HG02623 (cell line): ENCODE results near the gene THEM5.
"Not testable (repeated sequence)": the region's sequence is repeated elsewhere in the genome, so short reads cannot be mapped to it uniquely, and the experiment has no call there.

Source experiments
- ATAC-seq: cut with Tn5 transposase; IDR thresholded peaks from one replicate; pipeline ENCODE4 v1.9.1; 2021; ENCODE audit warnings: moderate library complexity; ENCODE audit not compliant: unreplicated experiment

Gene THEM5, protein sequence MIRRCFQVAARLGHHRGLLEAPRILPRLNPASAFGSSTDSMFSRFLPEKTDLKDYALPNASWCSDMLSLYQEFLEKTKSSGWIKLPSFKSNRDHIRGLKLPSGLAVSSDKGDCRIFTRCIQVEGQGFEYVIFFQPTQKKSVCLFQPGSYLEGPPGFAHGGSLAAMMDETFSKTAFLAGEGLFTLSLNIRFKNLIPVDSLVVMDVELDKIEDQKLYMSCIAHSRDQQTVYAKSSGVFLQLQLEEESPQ

DNA sequence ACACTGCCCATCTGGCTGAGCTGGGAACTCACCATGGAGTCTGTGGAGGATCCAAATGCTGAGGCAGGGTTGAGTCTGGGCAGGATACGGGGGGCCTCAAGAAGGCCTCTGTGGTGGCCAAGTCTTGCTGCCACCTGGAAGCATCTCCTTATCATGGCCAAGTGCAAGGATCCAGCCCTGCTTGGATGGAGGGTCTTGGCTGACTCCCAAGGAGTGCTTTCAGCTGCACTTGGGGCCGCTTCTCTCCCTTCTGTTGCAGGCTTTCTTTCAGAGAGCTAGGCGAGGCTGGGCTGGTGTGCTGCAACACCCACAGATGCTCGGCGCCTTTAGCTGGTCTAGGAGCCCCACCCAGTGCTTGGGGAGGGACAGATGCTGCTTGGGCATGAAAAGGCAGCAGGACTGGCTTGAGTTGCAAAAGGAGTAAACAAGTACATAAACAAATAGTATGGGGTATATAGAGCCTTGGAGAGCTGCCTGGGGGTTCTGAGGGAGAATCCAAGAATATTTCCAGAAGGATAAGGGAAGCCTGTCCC, at the start of gene THEM5:
Gene THEM5, minus strand, starts transcription at position 302 of the 533 bp plus-strand sequence. Its CDS starts 147 bp downstream, at position 155.
- no peak for ATAC-seq

DNA sequence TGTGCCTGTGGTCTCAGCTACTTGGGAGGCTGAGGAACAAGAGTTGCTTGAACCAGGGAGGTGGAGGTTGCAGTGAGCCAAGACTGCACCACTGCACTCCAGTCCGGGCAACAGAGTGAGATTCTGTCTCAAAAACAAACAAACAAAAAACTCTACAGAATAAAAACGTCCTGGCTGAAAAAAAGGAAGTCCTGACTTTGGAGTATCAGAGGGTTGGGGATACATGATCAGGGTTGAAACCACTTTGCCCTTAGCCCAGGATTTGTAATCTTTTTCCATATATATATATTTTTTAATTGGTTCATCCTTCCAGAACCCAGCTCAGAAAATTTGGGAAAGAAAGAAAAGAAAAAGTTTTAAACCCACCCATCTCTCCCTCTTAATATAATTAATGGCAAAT, 49.3 kb upstream of the THEM5 start:
- ATAC-seq: no peak

DNA sequence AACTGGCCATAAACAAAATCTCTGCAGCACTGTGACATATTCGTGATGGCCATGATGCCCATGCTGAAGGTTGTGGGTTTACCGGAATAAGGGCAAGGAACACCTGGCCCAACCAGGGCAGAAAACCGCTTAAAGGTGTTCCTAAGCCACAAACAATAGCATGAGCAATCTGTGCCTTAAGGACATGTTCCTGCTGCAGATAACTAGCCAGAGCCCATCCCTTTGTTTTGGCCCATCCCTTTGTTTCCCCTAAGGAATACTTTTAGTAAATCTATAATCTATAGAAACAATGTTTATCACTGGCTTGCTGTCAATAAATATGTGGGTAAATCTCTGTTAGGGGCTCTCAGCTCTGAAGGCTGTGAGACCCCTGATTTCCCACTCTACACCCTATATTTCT, 47.3 kb upstream of the THEM5 start:
- ATAC-seq: not testable (repeated sequence)

DNA sequence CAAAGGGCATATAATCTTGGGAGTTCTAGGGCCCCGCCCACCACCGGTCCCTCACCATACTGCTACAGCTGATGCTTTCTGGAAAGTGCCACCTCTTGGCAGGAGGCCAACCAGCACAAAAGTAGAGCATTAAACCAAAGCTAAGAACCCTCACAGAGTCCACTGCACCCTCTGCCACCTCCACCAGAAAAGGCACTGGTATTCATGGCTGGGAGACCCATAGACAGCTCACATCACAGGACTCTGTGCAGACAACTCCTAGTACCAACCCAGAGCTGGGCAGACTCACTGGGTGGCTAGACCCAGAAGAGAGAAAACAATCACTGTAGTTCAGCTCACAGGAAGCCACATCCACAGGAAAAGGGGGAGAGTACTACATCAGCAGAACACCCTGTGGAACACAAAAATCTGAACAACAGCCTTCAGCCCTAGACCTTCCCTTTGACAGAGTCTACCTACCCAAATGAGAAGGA, 45.0 kb upstream of the THEM5 start:
- no peak for ATAC-seq

DNA sequence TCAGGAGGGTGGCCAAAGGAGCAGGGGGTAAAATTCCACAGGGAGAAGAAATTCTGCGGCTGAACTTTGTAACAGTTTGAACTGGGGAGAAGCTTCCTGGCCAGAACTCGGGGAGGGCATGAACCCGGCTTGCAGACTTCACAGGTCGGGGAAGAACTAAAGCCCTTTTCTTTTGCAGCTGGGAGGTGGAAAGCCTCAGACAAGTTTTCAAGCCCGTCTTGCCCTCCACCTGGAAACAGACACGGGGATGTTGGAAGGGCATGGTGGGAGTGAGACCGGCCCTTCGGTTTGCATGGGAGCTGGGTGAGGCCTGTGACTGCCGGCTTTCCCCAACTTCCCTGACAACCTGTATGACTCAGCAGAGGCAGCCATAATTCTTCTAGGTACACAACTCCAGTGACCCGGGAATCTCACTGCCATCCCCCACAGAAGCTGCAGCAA, 44.5 kb upstream of the THEM5 start:
- ATAC-seq: no peak

DNA sequence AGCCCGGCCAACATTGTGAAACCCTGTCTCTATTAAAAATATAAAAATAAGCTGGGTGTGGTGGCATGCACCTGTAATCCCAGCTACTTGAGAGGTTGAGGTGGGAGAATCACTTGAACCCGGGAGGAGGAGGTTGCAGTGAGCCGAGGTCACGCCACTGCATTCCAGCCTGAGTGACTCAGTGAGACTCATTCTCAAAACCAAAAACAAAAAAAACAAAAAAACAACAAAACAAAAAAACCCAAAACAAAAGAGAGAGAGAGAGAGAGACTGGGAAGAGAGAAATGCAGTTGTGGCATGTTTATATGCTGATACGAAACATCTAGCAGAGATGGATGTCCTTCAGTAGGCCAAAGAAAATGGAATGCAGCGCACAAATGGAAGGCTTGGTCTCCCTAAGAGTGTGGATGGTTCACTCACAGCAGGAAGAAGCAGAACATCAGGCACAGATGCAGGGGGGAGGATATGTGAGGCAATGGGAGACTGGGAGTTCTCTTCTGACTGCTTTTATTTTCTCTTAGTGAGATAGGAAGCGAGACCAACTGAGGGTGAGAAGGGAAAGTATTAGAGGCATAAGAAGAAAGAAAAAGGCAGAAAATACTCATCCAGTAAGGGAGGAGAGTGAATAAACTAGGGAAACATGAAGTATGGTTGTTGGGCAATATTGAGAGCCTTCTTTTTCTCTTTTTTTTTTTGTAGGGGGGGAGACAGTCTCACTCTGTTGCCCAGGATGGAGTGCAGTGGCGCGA, 39.8 kb upstream of the THEM5 start:
- no peak for ATAC-seq

DNA sequence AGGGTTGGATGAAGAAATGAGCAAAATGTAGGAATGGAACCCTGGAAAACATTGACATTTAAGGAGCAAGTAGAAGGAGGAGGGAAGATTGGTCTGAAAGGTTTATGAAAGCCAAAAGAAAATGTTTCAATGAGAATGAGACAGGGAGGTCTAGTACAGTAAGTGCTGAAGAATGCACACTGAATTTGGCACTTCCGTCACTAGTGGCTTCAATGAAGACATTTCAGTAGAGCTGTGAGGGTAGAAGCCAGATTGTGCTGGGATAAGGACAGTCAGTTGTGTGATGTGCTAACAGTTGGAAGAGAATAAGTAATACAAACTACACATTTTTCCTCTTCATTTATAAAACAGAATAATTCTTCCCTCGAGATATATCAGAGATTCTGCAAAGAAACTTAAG, 38.7 kb upstream of the THEM5 start:
- ATAC-seq: no peak

DNA sequence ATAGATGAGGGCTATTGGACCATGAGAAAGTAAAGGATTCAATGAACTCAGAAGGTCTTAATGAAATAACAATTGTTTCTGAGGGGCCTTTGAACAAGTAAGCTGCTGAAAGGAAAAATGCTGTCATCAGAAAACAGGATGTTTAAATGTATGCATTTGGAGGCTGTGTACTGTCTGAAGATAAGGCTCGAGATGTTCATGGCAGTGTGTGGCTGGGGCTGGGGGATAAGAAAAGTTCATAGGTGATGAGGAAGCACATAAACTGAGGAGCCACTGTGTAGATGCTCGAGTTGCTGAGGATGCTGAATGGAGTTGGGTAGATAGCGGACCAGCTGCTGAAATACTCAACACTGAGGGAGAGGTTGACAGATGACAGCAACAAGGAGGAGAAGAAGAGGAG, 38.0 kb upstream of the THEM5 start:
- ATAC-seq: no peak

DNA sequence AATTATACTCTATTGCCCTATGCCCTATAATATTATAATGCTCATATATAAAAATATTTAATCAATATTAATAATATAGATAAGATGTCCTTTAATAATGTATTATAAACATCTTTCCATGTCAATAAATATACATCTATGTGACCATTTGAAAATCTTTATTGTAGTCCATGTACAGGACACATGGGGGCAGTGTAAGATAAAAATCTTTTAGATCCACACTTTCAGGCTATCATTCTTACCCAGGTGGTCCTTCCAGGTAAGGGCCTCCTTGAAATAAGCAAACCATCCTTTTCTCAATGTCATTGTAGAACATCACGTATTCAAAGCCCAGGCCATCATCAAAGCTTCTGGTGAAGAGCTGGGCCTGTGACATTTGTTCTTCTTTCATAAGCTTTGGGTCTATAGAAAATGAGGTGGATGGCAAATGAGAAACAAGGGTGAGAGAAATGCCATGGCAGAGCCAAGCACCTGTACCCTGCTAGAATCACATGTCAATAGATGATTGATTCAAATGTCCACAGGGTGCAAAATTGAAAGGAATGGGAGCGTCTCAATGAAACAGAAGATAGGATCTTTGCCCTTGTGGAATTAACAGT, 35.6 kb upstream of the THEM5 start:
- ATAC-seq: no peak

DNA sequence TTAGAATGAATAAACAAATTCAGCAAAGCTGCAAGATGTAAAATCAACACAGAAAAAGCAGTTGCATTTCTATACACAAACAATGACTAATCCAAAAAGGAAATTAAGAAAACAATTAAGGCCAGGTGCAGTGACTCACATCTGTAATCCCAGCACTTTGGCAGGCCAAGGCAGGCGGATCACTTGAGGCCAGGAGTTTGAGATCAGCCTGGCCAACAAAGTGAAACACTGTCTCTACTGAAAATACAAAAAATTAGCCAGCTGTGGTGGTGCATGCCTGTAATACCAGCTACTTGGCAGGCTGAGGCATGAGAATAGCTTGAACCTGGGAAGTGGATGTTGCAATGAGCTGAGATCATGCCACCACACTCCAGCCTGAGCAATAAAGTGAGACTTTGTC, 33.5 kb upstream of the THEM5 start:
- ATAC-seq: no peak

DNA sequence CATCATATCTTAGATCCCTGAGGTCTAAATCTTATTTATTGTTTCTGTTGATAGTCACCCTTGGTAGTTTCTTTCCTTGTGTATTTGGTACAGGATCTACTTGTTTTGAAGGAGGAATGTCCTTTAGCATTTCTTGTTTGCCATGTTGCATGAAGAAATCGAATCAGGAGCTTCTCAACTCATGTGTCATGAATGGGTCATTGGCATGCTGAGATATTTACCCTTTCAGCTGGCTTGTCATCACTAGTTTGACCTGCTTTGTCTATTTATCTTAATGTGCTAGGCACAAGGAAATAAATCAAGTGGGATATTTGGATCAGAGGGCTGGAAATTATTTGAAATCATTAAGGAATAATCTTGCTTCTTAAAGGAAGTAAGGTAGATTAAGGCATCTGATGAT, 32.0 kb upstream of the THEM5 start:
- no peak for ATAC-seq

DNA sequence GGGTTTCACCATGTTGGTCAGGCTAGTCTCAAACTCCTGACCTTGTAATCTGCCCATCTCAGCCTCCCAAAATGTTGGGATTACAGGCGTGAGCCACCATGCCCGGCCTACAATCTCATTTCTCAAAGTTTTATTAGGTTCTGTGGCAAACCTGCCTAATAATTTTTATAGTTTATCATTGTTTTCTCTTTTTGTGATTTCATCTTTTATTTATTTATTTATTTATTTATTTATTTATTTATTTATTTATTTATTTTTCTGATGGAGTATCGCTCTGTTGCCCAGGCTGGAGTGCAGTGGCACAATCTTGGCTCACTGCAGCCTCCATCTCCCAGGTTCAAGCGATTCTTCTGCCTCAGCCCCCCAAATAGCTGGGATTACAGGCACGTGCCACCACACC, 31.4 kb upstream of the THEM5 start:
- ATAC-seq: not testable (repeated sequence)

DNA sequence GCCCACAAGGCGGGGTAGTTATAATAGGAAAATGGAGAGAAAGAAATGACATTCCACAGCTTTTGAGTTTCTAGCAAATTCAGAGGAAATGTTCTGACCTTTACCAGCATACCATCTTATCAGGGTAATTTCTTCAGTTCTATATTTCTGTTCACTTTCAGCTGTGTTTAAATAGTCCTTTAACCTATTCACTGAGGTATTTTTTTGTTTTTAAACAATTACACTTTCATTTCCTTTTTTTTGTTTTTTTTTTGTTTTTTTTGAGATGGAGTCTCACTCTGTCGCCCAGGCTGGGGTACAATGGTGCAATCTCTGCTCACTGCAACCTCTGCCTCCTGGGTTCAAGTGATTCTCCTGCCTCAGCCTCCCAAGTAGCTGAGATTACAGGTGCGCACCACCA, 30.9 kb upstream of the THEM5 start:
- not testable (repeated sequence) for ATAC-seq

DNA sequence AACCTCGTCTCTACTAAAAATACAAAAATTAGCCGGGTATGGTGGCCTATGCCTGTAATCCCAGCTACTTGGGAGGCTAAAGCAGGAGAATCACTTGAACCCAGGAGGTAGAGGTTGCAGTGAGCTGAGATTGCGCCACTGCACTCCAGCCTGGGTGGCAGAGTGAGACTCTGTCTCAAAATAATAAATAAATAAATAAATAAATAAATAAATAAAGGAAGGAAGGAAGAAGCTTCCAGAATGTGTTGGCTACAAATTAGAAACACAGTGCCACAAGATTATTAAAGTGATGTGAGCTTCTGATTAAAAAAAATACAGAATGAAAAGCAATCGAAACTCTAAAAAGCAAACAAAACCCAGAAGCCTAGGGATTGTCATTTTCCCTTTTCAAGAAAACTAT, 30.4 kb upstream of the THEM5 start:
- ATAC-seq: not testable (repeated sequence)

DNA sequence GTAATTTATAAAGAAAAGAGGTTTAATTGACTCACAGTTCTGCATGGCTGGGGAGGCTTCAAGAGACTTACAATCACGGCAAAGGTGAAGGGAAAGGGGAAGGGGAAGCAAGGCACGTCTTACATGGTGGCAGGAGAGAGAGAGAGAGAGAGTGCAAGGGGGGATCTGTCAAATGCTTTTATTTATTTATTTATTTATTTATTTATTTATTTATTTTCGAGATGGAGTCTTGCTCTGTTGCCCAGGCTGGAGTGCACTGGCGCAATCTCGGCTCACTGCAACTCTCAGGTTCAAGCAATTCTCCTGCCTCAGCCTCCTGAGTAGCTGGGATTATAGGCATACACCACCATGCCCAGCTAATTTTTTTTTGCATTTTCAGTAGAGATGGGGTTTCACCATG, 29.4 kb upstream of the THEM5 start:
- ATAC-seq: not testable (repeated sequence)

DNA sequence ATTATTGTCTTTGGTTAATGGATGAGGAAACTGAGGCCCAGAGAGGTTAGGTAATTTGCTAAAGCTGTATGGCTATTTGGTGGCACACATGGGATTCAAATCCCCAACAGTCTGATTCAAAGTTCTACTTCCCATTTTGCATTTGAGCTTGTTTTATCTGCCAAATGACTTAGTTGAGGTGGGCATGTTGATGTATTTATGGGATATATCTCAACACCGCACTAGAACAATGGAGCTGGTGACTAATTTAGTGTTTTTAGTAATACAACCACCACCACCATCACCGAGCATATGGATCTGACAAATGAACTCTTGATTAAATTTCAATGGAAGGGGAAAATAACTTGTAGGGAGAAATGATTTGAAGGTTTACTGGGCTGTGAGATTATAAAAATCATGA, 29.0 kb upstream of the THEM5 start:
- no peak for ATAC-seq

DNA sequence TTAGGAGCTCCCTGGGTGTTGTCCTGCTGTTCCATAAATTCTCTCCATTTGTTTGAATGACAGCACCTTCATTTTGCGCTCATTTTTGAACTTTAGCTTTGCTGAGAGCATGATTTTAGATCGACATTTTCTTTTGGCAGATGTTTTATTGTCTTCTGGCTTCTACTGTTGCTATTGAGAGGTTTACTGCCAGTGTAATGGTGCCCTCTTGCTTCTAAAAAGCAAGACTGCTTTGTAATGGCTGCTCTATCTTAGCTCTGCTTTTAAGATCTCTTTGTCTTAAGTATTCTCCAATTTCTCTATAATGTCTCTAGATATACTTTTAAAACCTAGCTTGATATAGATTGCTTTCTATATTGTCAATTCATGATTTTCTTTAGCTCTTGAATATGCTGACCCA, 28.0 kb upstream of the THEM5 start:
- no peak for ATAC-seq

DNA sequence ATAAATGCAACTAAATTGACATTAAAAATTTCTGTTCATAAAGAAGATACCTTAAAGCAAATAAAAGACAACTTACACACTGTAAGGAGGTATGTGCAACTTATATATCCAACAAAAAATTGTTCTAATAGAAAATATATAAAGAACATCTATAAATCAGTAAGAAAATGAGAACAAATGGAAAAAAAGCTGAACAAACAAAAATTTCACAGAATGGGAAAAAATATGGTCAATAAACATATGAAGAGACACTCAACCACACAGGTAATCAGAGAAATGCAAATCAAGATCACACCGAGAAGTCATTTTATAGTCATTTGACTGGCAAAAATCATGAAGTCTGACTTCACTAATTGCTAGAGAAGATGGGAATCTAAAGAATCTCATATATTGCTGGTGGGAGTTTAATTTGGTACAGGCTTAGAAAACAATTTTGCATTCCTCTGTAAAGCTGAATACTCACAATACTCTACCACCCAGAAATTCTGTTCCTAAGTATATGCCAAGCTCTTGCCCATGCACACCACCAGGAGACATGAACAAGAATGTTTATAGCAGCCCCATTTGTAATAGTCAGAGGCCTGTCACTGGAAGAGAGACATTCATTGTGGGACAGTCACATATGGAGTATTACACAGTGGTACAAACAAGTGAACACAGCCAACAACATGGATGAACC, 22.0 kb upstream of the THEM5 start:
- ATAC-seq: no peak

DNA sequence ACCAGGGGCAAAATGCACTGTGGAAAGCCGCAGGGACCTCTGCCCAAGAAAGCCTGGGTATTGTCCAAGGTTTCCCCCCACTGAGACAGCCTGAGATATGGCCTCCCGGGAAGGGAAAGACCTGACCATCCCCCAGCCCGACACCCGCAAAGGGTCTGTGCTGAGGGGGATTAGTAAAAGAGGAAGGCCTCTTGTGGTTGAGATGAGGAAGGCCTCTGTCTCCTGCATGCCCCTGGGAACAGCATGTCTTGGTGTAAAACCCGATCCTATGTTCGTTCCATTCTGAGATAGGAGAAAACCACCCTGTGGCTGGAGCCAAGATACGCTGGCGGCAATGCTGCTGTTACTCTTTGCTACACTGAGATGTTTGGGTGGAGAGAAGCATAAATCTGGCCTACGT, 19.3 kb upstream of the THEM5 start:
- not testable (repeated sequence) for ATAC-seq

DNA sequence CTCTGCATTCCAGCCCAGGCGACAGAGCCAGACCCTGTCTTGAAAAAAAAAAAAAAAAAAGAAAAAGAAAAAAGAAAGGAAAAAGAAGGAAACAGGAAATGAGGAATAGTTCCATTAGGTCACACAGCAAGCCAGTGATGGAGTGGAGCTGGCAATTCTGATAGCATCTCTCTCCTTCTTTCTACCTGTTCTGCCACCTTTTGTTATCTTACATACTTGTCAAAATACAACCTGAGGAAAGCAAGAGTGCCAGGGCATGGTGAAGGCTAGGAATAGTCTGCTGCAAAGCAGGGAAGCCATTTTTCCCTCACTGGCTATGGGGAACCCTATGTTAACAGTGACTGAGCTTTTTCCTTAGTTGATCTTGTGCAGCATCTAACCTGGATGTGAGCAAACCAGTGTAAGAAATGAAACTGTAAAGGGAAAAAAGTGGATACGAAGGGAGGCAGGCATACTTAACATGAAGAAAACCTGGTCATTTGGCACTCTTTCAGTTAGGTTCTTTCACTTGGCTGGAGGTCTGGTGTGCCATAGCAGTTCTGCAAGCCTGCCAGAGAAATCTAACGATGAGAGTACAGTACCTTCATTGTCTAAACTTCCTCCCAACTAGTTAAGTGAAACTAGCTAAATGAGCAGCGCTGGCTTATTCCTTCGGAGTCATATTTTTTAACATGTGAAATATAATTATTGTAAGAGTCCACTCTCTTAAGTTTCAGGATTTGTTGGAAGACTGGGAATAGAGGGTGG, 17.9 kb upstream of the THEM5 start:
- ATAC-seq: no peak

DNA sequence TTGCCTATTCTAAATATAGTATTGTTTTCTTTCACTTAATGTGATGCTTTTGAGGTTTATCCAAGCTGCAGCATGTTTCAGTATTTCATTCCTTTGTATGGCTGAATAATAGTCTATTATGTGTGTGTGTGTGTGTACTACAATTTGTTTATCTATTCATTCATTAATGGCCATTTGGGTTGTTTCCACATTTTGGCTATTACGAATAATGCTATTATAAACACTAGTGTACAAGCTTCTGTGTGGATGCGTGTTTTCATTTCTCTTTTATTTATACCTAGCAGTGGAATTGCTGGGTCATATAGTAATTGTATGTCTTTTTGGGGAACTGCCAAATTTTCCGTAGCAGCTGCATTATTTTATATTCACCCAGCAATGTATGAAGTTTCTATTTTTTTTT, 15.0 kb upstream of the THEM5 start:
- no peak for ATAC-seq
